ENCODE data around the gene ACP4. TPM values are rescaled to one million over a fixed set of nuclear protein-coding genes. Genes with fewer than 3 reads are reported as not detected.
"Not testable (repeated sequence)": the region's sequence is repeated elsewhere in the genome, so short reads cannot be mapped to it uniquely, and the experiment has no call there.

The ACP4 gene
- total RNA-seq, 1 experiment from 2014 or later: not detected

DNA sequence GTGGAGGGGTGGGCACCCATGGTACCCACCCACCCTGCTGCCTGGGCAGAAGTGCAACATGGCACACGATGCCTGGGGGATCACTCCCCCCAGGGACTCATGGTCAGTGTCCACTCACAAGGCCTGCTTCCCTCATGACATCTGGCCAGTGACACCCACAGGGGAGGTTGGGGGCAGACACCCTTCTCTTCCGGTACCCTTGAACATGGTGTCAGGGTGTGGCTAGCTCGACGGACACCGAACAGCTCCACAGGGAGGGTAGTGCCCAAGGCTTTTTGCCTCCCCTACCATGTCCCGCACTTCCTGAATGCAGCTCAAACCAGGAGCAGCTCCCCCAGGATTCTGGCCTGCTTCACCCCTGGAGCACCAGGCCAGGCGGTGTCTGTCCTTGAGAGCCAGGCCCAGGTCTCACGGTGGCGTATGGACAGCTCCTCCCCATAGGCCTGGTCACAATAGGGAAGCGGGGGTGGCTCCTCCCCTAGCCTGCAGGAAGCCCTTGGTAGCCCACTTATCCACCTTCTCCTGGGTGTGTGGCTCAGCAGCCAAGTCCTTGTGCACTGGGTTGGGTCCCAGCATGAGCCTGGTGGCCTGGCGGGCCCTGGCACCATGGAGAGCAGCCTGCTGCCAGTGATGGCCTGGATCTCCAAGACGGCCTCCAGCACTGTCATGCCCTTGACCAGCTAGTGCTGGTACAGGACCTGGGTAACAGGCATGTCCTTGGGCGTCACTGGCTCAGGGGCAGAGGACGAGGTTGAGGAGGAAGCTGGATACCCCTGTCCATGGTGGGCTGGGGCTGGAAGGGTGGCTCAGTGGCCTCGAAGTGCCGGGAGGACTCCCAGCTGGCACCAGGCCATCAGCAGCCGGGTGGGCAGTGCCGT lies 7.8 kb downstream of the ACP4 start:
- DNase-seq (ENCODE audit: low read depth): no peak

DNA sequence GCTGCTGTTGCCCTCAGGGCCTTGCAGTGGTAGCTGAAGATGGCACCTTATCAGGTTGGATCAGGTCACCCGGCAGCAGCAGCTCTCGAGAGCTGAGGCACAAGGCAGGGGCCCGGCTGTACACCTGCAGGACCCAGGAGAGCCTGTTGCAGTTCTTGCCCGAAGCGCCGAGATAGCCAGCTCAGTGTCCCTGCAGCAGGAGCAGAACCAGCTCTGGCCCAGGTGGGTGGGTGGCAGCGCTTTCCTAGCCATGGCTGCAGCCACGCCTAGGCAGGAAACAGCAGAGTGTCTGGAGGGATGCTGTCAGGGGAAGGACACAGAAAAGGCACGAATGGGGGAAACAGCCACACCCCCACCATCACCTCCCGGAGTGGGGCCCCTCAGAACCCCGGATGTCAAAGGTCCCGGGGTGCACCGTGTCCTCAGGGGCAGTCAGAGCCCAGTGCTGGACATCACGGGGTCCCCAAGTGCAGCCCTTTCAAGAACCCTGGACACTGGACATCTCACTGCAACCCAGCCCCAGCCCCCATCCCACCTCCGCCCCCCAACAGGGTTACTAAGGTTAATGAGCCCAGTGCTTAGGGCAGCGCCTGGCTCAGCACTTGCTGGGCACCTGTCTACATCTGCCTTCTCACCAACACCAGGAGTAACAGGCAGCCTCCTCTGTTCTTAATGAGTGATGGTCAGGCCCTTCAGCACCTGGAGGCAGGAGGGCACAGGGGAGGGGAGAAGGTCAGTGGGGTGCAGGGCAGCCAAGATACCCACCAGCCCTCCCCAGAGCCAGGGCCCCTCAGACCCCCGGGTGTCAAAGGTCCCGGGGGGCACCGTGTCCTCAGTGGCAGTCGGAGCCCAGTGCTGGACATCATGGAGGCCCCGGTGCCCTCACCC lies 8.7 kb downstream of the ACP4 start:
- no peak for DNase-seq (ENCODE audit: low read depth)

DNA sequence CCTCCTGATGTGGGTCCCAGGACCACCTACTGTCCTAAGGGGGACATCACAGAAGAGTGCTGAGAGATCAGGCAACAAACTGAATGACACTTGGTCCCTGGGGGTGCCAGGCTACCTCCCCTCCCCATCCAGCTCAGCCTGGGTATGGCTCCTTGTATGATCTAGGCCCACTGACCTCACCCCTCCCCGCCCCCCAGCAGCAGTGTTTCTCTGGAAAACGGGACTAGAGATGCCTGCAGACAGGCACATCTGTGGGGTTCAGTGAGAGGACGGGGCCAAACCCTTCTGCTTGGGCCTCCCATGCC lies 9.3 kb downstream of the ACP4 start:
- DNase-seq (ENCODE audit: low read depth): no peak

DNA sequence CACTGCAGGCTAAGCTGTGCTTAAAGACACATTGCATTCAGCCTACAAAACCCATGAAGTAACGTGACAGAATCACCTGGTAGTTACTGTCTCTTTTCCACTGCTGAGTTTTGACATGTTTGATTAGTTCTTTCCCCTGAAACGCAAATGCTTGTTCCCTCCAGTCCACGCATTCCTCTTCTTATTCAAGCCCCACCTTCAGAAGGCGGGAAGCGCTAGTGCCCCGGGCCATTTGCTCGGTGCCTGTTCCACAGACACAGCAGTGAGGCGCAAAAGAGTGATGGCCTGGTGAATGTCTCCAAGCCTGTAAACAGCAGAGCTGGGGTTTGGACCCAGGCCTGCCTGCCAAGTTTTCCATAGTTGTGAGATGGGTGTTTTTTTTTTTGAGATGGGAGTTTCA lies 10.9 kb downstream of the ACP4 start:
- DNase-seq (ENCODE audit: low read depth): no peak

DNA sequence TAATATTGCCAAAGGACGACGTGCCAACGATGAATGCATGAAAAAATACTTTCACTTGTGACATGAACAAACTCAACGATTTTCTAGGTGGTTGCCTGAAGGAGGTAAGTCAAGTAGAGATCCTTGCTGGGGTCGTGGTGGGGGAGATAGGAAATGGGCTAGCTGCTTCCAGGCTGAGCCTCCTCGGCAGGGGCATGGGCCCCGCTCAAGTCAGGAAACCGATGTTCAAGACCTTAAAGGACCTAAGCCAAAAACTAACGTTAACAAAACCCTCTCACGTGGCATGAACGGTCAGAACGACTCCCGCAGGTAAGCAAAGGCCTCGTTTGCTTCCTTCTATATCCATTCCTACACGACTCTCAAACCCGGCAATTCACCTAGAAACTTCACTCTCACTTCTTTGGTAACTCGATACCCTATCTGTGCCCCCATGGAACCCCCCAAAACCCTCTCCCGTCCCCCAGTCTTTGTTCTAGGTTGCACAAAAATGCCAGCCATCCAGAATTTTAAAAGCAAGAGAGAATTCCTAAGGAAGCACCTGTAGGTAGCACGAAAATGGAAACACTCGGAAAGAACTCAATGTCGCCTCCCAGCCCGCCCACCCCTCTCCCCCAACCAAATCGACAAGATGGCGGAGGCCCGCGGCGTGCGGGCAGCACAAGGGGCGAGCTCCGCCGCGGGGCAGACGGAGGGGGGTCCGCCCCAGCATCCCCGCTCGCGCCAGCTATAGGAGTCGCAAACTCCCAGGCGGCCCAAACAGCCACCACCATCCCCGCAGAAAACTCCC lies 13.6 kb downstream of the ACP4 start:
- DNase-seq (ENCODE audit: low read depth): no peak

DNA sequence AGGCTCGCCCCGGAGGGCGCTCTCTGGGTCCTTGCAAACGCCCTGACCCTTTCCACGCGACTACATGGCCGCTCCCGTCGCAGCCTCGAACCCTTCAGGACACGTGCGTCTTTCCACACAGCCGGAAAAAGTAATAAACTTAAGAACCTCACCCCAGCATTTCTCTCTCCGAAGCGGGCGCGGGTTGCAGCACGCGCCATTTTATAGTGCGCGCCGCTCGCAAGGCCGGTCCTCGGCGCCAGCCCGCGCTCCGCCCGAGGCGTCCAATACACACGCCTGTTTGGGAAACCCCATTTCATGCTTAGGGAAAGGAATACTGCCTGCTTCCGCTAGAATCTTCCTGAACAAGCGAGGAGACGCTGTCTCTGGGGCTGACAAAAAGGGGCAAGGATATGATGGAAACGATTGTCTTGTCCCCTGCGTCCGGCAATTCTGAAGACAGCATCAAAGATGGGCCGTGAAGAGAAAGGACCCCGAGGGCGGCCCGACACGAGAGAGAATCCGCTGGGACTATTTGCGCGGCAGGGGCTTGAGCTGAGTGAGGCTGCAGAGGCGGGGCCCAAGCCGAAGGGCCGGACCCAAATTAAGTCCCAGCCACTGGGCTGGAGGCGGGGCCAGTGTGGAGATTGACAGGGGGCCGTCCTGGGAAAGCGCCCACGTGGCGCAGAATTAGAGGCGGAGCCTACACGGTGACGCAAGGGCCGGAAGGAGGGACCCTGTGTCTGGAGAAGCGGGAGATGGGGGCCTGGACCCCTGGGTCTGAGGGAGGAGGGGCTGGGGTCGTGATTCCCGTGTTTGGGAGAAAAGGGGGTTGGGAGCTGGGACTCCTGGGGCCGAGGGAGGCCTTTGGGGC lies 14.4 kb downstream of the ACP4 start:
- DNase-seq (ENCODE audit: low read depth): peak; percentile 98

DNA sequence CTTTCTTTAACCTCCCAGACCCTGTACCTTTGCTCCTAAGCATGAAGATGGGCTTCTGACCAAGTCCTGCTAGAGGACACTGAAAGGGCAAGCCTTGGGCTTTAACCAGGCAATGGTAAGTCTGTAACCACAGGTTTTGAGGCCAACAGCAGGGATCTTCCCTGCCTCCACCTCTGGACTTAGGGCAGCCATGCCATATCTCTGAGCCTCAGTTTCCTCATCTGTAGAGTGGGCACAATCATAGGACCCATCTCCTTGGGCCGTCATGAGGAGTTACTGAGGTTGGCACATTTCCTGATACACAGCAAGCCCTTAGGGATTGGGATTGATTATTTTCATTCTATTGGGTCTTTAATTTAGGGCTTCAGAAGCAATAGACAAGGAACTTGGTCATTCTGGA lies 18.6 kb downstream of the ACP4 start:
- DNase-seq (ENCODE audit: low read depth): no peak

DNA sequence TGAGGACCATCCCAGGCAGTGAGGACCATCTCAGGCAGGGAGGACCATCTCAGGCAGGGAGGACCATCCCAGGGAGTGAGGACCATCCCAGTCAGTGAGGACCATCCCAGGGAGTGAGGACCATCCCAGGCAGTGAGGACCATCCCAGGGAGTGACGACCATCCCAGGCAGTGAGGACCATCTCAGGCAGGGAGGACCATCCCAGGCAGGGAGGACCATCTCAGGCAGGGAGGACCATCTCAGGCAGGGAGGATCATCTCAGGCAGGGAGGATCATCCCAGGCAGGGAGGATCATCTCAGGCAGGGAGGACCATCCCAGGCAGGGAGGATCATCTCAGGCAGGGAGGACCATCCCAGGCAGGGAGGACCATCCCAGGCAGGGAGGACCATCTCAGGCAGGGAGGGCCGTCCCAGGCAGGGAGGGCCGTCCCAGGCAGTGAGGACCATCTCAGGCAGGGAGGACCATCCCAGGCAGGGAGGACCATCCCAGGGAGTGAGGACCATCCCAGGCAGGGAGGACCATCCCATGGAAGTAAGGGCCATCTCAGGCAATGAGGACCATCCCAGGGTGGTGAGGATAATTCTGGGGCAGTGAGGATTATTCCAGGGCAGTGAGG lies 21.5 kb downstream of the ACP4 start:
- not testable (repeated sequence) for DNase-seq (ENCODE audit: low read depth)

DNA sequence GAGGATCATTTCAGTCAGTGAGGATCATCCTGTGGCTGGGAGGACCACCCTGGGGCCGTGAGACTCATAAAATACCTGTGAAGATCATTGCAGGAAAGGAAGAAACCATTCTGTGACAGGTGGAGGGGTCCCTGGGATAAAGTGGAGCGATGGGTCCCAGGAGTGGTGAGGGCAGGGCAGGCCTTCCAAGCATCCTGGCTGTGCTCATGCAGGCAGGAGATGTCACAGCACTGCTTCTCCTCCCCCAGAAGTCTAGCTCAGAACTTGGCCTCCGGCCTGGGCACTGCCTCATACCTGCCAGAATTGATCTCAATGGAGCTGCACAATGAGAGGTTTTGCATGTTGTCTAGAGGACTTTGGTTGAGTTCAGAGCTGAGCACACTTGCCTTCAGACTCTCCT lies 22.3 kb downstream of the ACP4 start:
- DNase-seq (ENCODE audit: low read depth): no peak

DNA sequence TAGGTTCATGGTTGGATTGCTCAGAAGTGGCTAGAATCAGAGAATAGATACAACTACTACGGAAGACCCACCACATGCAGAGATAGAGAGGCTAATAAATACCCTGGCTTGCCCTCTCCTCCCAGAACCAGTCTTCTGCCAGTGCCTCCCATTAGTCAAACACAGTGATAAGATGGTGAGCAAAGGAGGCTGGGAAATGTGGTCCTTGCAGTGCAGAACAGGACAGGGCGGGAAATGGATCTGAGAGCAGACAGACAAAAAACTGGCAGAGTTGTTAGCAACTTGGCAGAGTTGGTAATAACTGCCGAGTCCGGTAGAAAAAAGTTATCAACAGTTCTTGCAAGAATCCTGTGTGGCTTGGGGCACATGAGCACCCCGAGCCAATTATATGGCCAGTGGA lies 24.7 kb downstream of the ACP4 start:
- DNase-seq (ENCODE audit: low read depth): no peak

DNA sequence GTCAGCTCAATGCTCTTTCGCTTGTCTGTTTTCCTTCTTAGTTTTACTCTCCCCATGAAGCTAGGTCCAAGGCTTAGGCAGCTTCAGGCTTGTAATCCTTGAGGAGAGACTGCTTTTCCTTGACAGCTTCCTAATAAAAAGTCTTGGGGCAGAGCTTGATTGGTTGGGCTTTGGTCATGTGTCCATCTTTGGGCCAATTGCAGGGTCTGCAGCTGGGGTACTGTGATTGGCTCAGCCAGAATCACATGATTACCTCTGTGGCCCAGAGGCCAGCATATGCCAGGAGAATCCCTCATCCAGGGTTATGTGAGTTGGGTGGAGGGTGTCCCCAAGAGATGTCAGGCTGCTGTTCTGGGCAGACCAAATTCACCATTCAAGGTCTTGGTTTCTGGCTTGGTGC lies 25.2 kb downstream of the ACP4 start:
- DNase-seq (ENCODE audit: low read depth): no peak

DNA sequence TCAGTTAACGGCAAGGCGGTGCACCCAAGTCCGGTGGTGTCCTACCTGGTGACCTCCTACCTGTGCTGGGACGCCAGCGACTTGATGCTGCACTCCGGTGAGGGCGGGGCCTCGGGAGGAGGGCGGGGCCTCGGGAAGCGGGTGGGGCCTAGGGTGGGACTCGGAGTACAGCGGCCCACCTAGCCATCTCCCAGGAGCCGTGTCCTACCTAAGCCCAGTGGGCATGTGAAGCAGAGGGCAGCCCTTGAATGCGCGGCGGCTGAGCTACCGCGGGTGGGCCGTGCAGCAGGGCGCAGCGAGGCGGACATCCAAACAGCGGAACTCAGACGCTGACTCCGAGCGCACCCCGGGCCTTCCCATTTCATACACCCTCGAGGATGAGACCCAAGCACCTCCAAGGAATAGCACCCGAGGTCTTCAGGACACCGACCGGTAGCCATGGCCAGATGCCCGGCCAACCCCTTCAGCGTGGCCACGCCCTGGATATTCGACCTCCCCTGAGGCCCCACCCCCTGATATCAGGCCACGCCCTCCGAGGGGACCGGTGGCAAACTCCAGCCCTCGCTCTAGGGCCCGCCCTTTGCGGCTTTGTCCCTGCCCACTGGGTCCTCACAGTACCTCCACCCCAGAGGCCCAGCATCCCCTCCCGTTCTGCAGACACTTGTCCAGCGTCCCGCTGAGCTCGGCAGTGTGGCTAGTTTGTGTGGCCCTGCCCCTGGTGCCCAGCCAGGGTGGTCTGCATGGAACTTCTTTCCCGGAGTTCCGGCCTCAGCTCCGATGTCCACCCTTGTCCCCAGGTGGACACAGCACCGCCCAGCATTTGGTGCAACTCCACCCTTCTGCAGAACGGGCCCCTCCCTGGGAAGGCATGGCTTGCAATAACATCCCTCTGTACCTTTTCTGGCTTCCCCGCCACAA lies 28.0 kb downstream of the ACP4 start:
- no peak for DNase-seq (ENCODE audit: low read depth)

DNA sequence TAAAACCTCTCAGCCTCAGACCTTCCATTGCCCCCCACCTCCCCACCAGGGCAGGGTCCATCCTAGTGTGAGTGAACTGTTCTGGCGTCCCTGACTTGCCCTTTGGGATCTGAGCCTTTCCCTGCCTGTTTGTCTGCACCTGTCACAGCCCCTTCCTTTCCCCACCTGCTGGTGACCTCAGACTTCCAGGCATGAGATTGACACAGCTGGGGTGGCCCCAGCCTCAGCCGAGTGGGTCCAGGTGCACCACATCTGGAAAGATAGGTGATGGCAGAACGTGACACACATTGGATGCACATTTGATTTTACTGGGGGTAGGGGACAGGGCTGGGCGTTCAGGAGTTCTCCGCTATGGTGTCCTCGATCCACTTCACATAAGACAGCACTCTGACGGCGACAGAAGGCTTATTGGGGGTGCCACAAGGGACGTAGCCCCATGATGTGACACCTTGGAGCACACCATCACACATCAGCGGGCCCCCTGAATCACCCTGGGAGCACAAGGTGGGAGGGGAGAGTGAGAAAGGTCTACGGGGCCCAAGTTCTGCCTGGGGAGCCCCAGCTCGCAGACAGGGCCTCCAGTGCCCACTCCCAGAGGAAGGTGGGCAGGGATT lies 28.8 kb downstream of the ACP4 start:
- DNase-seq (ENCODE audit: low read depth): no peak

DNA sequence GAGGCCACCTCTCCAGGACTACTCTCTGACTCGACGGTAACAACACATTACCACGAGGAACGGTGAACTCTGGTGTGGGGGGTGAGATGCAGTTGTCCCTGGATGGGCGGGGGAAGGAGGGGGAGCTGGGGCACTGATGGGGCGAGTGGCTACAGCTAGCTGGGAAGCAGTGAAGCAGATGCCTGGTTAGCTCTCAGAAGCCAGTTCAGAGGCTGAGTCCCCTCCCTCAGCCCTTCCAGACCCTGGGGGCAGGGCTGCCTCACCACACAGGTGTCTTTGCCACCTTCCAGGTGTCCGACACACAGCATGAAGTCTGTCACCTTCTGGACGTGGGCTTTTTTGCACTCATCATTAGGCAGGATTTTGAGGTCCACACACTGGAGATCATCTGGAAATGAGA lies 29.4 kb downstream of the ACP4 start:
- no peak for DNase-seq (ENCODE audit: low read depth)

DNA sequence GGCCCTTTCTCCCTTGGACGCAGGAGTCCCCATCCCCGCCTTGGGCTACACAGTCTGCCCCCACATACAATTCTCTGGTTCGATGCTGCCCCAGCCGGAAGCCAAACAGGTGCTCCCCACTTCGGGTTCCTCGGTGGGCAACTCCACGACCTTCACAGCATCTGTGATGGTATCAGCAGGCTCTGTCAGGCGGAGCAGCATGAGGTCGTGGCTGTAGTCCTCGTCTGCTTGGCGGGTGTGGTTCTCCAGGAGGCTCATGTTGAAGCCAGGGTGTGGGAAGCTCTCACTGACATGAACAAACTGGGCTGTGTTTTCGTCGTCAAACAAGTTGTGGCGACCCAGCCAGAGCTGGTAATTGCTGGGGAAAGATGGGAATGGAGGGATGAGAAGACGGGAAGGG lies 29.9 kb downstream of the ACP4 start:
- DNase-seq (ENCODE audit: low read depth): no peak

DNA sequence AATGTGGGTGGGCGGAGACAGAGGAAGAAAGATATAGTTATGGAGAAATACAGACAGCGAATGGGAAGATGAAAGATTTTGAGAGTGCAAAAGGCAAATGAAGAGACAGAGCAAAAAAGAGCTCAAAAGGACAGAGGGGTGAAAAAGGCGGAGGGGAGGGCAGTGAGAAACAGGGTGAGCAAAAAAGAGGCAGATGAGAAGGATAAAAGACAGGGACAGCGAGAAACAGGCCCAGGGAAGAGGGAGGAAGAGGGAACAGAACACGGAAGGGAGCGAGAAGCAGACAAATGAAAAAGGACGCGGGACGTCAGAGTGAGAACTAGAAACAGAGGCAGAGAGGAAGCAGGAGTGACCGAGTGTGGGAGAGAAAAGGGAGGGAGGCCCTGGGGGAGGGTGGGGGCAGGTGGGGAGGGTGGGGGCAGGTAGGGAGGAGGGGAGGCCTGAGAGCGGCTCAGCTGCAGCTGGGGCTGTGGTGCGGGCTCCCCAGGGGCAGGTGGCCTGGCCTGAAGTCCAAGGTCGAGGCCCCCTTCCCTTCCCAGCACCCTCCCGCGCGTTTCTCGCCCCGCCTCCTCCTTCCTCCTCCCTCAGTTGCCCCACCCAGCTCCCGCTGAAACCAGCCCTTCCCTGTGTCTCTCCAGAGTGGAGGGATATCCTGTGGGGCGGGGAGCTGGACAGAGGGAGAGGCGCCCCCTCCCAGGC lies 30.5 kb downstream of the ACP4 start:
- no peak for DNase-seq (ENCODE audit: low read depth)

DNA sequence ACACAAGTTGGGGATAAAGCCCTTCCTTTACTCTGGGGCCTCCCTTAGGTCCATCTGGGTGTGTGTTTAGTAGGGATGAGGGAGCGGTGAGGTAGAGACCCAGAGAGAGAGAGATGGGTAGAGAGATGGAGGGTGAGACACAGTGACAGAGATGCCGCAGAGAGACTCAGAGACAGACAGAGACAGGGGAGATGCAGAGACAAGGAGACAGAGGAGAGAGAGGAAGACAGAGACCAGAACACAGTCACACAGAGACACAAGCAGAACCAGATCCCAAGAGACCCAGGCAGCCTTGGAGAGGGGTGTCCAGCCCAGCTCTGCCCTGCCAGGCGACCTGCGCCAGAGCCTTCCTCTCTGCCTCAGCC lies 31.0 kb downstream of the ACP4 start:
- DNase-seq (ENCODE audit: low read depth): no peak

DNA sequence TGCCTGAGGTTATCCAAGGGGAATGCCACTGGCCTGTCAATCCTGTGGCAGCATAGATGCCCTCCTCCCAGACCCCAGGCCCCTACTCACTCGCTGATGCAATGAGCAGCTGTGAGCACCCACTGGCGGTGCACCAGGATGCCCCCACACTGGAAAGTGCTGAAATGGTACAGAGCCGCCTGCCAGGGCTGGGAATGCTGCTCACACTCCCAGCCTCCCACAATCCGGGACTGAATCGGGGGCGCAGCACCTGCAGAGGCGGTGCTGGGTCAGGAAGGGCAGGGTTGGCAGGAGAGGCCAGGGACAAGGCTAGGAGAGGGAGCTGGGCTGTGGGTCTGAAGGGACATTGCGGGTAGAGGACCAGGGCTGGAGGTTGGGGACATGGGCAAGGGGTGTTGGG lies 31.4 kb downstream of the ACP4 start:
- no peak for DNase-seq (ENCODE audit: low read depth)

DNA sequence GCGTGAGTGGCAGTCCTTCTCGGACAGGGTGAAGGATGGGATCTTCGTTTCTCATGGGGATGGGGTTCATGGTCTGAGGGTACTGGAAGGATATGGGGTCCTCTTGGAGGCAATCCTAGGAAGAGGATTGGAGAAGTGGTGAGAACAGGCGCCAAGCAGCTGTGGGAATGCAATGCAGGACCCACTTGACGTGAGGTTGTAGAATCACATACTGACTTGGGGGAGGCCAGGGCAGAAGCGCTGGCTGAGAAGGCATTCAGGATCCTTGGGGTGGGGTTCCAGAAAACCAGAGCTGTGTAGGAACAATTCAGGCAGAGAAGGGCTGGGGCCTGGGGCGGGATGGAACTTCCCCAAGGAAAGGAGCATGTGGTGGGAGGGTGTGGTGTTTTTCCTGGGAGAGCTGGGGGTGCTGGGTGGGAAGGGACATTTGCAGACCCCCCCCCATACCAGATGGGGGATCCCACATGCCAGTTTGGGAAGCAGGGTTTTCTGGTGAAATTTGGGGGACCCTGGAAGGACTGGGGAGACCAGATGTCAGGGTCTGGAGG lies 32.5 kb downstream of the ACP4 start:
- no peak for DNase-seq (ENCODE audit: low read depth)
